Aorta (tissue), 5 donors: ENCODE results near the gene SLC1A2. TPM values are rescaled to one million over a fixed set of nuclear protein-coding genes. Genes with fewer than 3 reads are reported as not detected.
"Not testable (repeated sequence)": the region's sequence is repeated elsewhere in the genome, so short reads cannot be mapped to it uniquely, and the experiment has no call there.

Experiments
- ATAC-seq: fragments of 200-7000 bp; cut with Tn5 transposase; one replicate; pipeline ENCODE4 v1.9.1; 2022; ENCODE audit warnings: moderate library complexity; ENCODE audit not compliant: low FRiP score
- DNase-seq, 2 donors: peaks; one replicate each; pipeline ENCODE4 v3.0.0-alpha.2; 2020
- H3K27ac ChIP-seq, 2 donors: one replicate each; pipeline ENCODE4 v1.5.1; 2013; ENCODE audit warnings: low read length in 2 of 2, mild to moderate bottlenecking in 2 of 2, moderate library complexity in 2 of 2, control low read depth in 1 of 2, inconsistent platforms in 1 of 2, low read depth in 1 of 2
- H3K27me3 ChIP-seq, 2 donors: one replicate each; pipeline ENCODE4 v1.6.1; 2013; ENCODE audit warnings: control low read depth in 1 of 2, low read length in 1 of 2, mild to moderate bottlenecking in 1 of 2, moderate library complexity in 1 of 2; ENCODE audit not compliant: insufficient read depth in 2 of 2, control insufficient read depth in 1 of 2
- H3K36me3 ChIP-seq, 2 donors: one replicate each; pipeline ENCODE4 v1.6.1; 2013; ENCODE audit warnings: control low read depth in 1 of 2, low read length in 1 of 2, mild to moderate bottlenecking in 1 of 2; ENCODE audit not compliant: insufficient read depth in 2 of 2, control insufficient read depth in 1 of 2
- H3K4me1 ChIP-seq, 2 donors: one replicate each; pipeline ENCODE4 v1.6.1; 2013; ENCODE audit warnings: low read length in 2 of 2, control low read depth in 1 of 2, mild to moderate bottlenecking in 1 of 2, moderate library complexity in 1 of 2; ENCODE audit not compliant: insufficient read depth in 2 of 2, control insufficient read depth in 1 of 2
- H3K4me3 ChIP-seq, 2 donors: one replicate each; pipeline ENCODE4 v1.5.1; 2013; ENCODE audit warnings: low read length in 2 of 2, control low read depth in 1 of 2, mild to moderate bottlenecking in 1 of 2
- H3K9me3 ChIP-seq: one replicate; pipeline ENCODE4 v1.6.1; 2013; ENCODE audit warnings: mild to moderate bottlenecking, low read length; ENCODE audit not compliant: control insufficient read depth
- WGBS, 2 donors: extraction: QIAGEN DNeasy Blood & Tissue Kit; methylation state at CpG; one replicate each; pipeline ENCODE4 v1.1.7; 2013; 5-methylcytosine and 5-hydroxymethylcytosine counted together
- intact Hi-C, 2 donors: fragments of 100-400 bp; cut with DNase I; formaldehyde crosslinking; loops; one replicate each; pipeline versions ENCODE4 v1.14.2 to v1.15.0; 2022
- polyA plus RNA-seq, 2 donors: library from polyadenylated mRNA; stranded (reverse); fragments of 200-250 nt; gene quantifications; one replicate each; pipeline ENCODE4 v1.2.3, GENCODE V29; 2013
- total RNA-seq, 2 donors: library from RNA; stranded (reverse); fragmentation: NEBNext Ultra II Directional; extraction: Animal tissue kit (Norgen Biotek cat#: 25700); gene quantifications; one replicate each; pipeline ENCODE4 v1.2.1, GENCODE V29; 2021
- donor health status: healthy with polysubstance abuse.
- donor health status: Bipolar disorder and iron deficiency.
- donor health status: DM: no; HTN: no; CAD: no.
- donor health status: DM: no; HTN: no; CAD: no.
- donor health status: DM: yes; HTN: yes; CAD: no.

Gene SLC1A2
- total and polyA plus RNA-seq, 4 donors = 1.1 to 1.5 TPM; not detected in 2

DNA sequence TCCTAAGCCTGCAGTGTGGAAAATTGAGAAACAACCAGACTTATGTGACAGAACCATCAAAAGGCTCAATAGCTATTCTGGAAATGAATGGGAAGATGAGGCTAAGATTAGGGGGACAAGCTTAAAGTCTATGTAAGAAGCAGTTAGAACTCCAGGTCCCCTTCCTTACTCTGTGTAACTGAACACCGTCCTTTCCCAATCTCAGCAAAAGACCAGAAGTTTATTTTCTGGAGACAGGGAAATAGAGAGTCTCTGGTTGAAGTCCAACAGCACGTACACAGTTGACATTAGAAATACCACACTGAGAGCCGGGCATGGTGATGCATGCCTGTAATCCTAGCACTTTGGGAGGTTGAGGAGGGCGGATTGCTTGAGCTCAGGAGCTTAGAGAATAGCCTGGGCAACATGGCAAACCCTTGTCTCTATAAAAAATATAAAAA lies 186.4 kb downstream of the SLC1A2 start:
- Histone ChIP-seq H3K27ac (peak overlapping the region in 1 of 2 donors; percentile 67), H3K4me1 (no peaks in the 10 kb centered on the region), H3K4me3 (no peak overlapping the region), H3K36me3 (peaks cover 7 to 18% of the 10 kb centered on the region in 2 donors), H3K9me3 (peaks cover 2% of the 10 kb centered on the region), H3K27me3 (no peaks in the 10 kb centered on the region)
- 46 to 47% methylated on average over 4 of the region's 4 CpGs for WGBS, 2 donors
- intact Hi-C loops = loop anchor here in 1 of 2 donors (2.0 kb wide), 1 partner anchor 78 kb away; no protein-coding TSS in a partner anchor
- ATAC-seq (no peak), DNase-seq (no peak)

DNA sequence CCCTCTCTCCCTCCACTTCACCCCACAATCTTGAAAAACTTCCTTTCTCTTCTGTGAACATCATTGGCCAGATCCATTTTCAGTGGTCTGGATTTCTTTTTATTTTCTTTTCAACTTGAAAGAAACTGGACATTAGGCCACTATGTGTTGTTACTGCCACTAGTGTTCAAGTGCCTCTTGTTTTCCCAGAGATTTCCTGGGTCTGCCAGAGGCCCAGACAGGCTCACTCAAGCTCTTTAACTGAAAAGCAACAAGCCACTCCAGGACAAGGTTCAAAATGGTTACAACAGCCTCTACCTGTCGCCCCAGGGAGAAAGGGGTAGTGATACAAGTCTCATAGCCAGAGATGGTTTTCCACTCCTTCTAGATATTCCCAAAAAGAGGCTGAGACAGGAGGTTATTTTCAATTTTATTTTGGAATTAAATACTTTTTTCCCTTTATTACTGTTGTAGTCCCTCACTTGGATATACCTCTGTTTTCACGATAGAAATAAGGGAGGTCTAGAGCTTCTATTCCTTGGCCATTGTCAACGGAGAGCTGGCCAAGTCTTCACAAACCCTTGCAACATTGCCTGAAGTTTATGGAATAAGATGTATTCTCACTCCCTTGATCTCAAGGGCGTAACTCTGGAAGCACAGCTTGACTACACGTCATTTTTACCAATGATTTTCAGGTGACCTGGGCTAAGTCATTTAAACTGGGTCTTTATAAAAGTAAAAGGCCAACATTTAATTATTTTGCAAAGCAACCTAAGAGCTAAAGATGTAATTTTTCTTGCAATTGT lies 188.1 kb downstream of the SLC1A2 start:
- Histone ChIP-seq H3K27ac (peak overlapping the region in 1 of 2 donors; percentile 8), H3K4me1 (no peaks in the 10 kb centered on the region), H3K36me3 (peaks cover 10 to 18% of the 10 kb centered on the region in 2 donors), H3K4me3 (no peak overlapping the region), H3K9me3 (peaks cover 2% of the 10 kb centered on the region), H3K27me3 (no peaks in the 10 kb centered on the region)
- intact Hi-C loops = no loop called here
- ATAC-seq = no peak
- no peak for DNase-seq
- WGBS, 2 donors = 79 to 88% methylated on average over 5 of the region's 5 CpGs

DNA sequence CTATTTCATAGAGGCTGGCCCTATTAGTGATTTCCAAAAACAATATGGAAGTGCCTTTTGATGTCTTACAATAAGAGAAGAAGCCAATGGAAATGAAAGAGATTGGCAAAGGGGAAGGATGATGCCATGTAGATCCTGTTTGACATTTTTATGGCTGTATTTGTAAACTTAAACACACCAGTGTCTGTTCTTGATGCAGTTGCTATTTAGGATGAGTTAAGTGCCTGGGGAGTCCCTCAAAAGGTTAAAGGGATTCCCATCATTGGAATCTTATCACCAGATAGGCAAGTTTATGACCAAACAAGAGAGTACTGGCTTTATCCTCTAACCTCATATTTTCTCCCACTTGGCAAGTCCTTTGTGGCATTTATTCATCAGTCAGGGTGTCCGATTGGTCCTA lies 189.0 kb downstream of the SLC1A2 start:
- no peak for ATAC-seq
- Histone ChIP-seq H3K9me3 (peaks cover 2% of the 10 kb centered on the region), H3K27ac (no peak overlapping the region), H3K4me3 (no peak overlapping the region), H3K27me3 (no peaks in the 10 kb centered on the region), H3K4me1 (no peaks in the 10 kb centered on the region), H3K36me3 (peaks cover 10 to 20% of the 10 kb centered on the region in 2 donors)
- WGBS, 2 donors = 96 to 100% methylated on average over 1 of the region's 1 CpG
- no peak for DNase-seq
- intact Hi-C loops = no loop called here

DNA sequence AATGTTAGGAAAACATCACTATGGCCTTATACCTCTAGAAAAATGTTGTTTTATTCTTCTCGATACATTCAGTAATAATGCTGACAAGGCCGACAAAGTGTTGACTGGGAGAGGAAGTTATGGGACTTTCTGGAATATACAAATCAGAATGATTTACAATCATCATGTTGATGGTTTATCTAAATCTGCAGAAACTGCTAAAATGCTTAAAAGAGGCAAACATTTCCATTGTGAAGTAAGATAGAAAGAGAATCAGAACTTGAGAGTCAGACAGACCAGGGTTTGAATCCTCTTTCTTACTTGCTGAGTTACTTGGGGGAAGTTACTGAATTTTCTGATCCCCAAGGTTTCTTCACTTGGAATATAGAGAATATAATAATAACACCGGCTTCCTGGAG lies 191.0 kb downstream of the SLC1A2 start:
- Histone ChIP-seq H3K4me1 (peaks cover 0 to under 1% of the 10 kb centered on the region in 2 donors), H3K36me3 (peaks cover 10 to 21% of the 10 kb centered on the region in 2 donors), H3K9me3 (no peaks in the 10 kb centered on the region), H3K27me3 (no peaks in the 10 kb centered on the region), H3K4me3 (no peak overlapping the region), H3K27ac (no peak overlapping the region)
- ATAC-seq (no peak), DNase-seq (no peak)
- 88 to 94% methylated on average over 3 of the region's 3 CpGs for WGBS, 2 donors
- intact Hi-C loops = no loop called here

DNA sequence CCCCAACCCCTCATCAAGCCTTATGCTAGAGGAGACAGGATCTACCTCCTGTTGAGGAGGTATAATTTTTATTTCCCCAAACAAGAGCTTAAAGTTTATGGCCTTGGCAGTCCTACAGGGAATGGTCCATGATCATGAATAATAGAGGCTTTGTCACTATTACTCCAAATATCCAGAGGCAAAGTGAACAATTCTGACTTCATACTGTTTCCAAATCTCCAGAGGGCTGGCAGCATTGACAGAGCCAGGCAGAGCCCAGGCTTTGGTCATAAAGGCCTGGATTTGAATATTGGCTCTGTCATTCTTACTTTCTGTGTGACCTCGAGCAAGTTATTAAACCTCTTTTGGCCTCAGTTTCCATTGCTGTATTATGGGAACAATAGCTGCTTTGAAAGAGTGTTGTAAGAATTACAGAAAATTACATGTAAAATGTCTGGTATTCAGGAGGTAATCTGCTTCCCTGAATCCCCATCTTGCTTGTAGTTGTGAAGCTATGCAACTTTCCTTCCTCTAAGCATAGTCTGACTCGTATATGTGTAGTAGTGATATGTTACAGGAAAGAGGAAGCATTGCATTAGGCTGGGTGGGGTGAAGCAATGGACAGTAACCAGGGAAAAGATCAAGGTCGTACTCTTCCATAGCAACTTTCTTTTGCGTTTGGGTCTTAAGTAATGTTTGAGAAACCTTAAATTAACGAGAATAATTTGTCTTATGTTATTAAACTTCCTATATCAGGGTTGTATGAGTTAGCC lies 191.6 kb downstream of the SLC1A2 start:
- H3K36me3 ChIP-seq = peaks cover 10 to 21% of the 10 kb centered on the region in 2 donors
- DNase-seq = peak in 1 of 2 donors; percentile 56
- peak; percentile 63 for ATAC-seq
- H3K9me3 ChIP-seq = no peaks in the 10 kb centered on the region
- H3K27me3 ChIP-seq = no peaks in the 10 kb centered on the region
- peaks cover 0 to 3% of the 10 kb centered on the region in 2 donors for H3K4me1 ChIP-seq
- H3K4me3 ChIP-seq = no peak overlapping the region
- peak overlapping the region in 1 of 2 donors; percentile 18 for H3K27ac ChIP-seq
- whole genome bisulfite sequencing, 2 donors = 88% methylated on average over 5 of the region's 5 CpGs
- intact Hi-C loops = no loop called here

DNA sequence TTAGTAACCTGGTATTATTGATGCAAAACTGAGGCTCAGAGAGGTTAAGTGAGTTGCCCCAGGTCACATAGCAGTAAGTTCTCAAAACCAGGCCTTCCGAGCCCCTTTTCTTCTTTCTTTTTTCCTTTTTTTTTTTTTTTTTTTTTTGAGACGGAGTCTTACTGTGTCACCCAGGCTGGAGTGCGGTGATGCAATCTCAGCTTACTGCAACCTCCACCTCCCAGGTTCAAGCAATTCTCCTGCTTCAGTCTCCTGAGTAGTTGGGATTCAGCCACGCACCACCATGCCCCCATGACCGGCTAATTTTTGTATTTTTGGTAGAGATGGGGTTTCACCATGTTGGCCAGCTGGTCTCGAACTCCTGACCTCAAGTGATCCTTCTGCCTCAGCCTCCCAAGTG lies 192.6 kb downstream of the SLC1A2 start:
- H3K4me1 ChIP-seq, H3K4me3 ChIP-seq, intact Hi-C loops, H3K27me3 ChIP-seq, DNase-seq, ATAC-seq, H3K27ac ChIP-seq, H3K9me3 ChIP-seq: not testable (repeated sequence)
- 95 to 97% methylated on average over 5 to 6 of the region's 6 CpGs for WGBS, 2 donors
- H3K36me3 ChIP-seq = peaks cover 10 to 21% of the 10 kb centered on the region in 2 donors

DNA sequence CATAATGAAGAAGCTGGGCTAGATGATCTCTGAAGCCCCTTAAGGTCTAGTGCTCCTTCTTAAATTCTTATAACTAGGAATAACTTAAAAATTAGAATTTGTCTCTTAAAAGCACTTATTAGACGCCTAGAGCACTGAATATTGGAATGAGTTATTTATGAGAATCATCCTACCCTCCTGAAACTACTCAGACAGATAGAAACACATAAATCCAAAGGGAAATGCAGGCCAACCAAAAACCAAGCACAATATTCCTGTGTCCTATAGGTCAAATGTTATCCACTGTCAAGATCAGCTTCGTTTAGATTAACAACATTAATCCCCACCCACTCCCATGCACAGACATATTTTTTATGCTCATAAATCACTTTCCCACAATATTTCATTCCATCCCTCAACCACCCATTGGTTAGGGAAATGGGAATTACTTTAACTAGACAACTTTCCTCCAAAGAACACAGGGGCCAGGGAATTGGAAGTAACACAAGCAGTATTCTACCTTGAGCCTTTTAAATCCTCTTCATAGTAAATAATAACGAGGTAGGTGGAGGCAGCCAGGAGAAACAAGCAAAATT lies 193.3 kb downstream of the SLC1A2 start:
- H3K36me3 ChIP-seq = peaks cover 10 to 21% of the 10 kb centered on the region in 2 donors
- H3K4me3 ChIP-seq = no peak overlapping the region
- 70% methylated on average over 3 of the region's 3 CpGs for WGBS, 2 donors
- ATAC-seq (no peak), DNase-seq (no peak)
- peaks cover 0 to 3% of the 10 kb centered on the region in 2 donors for H3K4me1 ChIP-seq
- intact Hi-C loops = no loop called here
- H3K9me3 ChIP-seq = no peaks in the 10 kb centered on the region
- H3K27ac ChIP-seq = no peak overlapping the region
- no peaks in the 10 kb centered on the region for H3K27me3 ChIP-seq

DNA sequence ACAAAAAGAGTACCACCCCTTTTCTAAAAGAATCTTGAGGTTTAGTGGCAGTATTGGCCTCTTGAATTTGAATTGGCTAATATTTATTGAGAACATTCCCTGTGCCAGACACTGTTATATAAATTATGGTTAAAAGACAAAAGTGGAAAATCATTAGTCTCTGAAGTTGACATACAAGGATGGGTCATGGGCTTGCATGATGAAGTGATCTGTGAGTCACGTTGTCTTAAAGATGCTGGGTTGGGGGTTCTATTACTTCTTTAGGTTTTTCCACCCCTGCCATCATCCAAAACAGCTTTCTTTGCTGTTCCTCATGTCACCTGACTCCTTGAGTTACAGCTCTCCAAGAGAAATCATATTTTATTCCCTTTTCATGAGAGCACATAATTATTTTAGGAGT lies 195.4 kb downstream of the SLC1A2 start:
- DNase-seq (no peak), ATAC-seq (no peak)
- no peak overlapping the region for H3K4me3 ChIP-seq
- H3K4me1 ChIP-seq = peaks cover 0 to 3% of the 10 kb centered on the region in 2 donors
- intact Hi-C loops = no loop called here
- H3K36me3 ChIP-seq = peaks cover 8 to 12% of the 10 kb centered on the region in 2 donors
- no peaks in the 10 kb centered on the region for H3K9me3 ChIP-seq
- H3K27ac ChIP-seq = no peak overlapping the region
- 97 to 100% methylated on average over 1 of the region's 1 CpG for WGBS, 2 donors
- H3K27me3 ChIP-seq = no peaks in the 10 kb centered on the region
